ENCODE data around the gene EIPR1.

The EIPR1 gene

DNA sequence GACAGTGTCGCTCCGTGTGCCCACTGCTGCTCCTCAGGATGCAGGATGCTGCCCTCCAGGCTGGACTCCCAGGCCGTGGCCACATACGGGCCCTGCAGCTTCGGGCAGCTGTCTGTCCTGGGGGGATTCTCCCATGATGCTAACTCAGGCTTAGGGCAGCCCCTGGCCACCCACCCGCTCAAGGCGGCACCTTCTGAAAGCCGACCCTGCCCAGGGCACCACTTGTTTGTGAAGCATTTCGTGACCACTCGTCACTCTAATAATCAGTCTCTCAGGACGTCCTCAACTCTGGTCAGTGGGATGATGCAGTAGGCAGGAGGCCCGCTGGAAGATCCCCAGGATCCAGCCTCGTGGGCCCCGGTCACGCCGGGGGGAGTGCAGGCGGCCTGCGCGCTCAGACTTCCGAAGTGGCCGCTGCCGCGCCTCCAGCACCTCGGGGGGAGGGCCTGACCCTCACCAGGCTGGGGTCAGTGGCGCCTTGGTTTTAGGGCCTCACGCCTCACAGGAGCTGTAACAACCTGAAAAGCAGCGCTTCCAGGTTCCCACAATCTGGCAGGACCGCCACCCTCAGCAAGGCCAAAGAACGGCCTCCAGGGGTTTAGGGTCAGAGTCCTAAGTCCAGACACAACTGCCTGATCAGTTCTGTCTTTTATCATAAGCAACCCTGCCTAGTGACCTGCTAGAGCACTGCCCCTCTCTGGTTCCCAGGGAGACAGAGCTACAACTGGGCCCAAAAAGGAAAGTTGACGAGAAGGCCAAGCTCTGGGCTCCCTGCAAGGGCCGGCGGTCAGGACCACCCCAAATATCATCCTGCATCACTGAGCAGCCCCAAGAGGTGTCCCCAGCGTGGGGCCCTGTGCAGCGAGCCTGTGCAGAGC is 53.0 kb downstream of the EIPR1 start:
- no peak for DNase-seq (ENCODE audit: low read depth, low spot score)

DNA sequence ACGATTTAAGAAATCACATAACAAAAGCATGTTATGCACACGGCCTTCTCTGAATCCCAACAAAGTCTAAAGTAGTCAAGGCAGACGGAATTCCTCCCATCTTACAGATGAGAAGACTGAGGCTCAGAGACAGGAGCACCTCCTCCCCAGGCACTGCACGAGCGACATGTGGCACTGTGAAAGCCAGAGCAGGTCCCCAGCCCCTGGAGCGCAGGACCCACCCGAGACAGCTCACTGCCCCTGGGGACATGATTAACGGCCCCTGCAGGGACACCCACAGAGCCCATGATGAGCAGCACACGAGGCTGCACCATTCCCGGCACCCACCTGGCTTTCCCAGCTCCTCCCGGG is 53.6 kb downstream of the EIPR1 start:
- DNase-seq (ENCODE audit: low read depth, low spot score) = no peak

DNA sequence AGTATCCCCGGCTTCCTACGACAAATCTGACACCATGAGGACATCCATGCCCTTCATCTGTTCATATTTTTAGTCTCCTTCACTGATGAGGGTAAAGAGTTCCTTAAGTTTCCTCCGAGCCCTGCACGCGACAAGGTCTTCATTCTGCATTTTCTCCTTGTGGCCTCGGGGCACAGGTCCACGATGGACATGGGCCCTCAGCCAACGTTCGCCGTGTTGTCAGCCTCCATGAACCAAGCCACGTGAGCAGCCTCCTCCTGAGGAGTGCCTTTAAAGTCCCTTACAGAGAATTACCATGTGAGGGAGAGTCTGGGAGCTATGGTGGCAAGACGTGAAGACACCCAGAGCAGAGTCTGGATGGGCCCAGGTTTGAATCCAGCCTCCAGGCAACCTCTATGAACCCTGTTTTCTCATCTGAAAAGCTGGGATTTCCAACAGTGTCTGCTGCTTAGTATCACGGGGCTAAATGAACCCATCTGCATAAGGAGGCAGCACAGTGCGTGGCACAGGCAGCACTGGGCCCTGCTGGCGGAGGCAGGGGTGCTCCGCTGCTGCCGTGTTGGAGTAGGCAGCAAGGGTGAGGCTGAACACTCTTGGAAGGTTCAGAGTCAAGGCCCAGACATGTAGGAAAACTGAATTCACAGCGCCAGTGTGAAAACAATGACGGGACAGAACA is 54.1 kb downstream of the EIPR1 start:
- no peak for DNase-seq (ENCODE audit: low read depth, low spot score)

DNA sequence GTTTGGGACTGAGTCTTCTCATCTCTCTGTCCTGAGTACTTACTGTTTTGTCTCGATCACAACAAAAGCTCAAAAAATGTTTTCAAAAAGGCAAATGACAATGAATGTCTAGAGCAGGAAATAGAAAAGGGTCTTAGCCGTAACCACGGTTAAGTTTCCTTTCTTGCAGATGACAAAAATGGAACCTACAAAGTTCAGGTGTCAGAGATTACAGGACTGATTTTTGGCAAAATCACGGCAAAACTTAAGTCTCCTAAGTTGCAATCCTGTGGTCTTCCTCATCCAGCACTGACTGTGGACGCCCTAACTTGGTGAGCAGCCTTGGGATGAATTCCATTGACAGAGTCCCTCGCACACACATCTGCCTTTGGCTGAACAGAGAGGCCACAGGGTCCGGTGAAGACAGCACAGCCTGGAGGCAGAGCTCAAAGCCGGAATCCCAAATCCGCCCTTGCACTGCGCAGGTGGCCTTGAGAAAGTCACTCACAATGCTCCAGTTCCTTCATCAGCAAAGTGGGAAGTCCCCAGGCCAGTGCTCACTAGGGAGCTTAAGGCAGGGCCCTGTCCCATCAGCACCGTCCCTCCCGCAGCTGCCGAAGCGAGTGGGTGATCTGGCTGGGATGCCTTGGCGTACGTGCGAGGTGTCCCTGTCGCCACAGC is 55.2 kb downstream of the EIPR1 start:
- no peak for DNase-seq (ENCODE audit: low read depth, low spot score)

DNA sequence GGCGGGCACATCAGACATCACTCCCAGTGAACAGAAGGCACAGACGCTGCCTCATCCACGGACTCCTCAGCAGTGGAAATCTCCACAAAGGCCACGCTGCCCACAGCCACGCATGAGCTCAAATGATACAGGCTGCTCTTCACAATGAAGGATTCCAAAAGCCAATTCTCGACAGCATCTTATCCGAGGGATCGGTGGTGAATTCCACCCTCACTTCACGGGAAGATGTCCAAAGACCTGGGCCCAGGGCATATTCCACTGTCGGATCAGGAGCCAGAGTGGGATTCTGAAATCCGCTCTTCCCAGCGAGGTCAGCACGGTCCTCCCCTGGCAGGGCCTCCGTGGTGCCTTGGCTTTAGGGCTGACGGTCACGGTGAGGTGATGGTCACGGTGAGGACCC is 55.8 kb downstream of the EIPR1 start:
- DNase-seq (ENCODE audit: low read depth, low spot score) = no peak

DNA sequence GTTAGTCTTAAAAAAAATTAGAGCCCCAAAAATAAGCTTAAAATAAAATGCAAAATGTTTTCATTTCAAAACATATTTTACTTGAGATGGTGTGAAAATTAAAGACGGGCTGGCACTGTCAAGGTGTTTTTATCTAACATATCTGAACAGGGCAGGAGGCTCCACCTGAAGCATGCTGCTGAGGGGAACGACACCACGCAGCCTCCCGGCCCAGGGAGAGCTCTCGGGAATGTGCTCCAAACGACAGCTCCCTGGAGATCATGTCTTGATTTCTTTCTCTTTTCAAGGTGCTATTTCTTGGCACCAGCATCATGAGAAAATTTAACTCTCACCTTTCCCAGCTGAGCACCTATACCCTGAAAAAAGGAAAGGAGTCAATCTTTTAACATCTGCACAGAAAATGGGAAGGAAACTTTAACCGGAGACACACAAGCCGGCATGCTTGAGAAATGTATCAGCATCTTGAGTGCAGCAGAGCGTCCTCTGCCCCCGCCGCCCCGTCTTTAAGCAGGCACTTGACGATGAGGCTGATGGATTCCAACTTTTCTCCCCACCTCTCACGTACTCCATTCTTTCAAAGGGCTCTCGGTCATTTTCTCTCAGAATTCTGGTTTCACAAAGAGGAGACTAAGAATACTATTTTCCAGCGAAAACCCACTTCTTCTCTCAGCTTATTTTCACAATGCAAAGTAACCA is 56.6 kb downstream of the EIPR1 start:
- no peak for DNase-seq (ENCODE audit: low read depth, low spot score)

DNA sequence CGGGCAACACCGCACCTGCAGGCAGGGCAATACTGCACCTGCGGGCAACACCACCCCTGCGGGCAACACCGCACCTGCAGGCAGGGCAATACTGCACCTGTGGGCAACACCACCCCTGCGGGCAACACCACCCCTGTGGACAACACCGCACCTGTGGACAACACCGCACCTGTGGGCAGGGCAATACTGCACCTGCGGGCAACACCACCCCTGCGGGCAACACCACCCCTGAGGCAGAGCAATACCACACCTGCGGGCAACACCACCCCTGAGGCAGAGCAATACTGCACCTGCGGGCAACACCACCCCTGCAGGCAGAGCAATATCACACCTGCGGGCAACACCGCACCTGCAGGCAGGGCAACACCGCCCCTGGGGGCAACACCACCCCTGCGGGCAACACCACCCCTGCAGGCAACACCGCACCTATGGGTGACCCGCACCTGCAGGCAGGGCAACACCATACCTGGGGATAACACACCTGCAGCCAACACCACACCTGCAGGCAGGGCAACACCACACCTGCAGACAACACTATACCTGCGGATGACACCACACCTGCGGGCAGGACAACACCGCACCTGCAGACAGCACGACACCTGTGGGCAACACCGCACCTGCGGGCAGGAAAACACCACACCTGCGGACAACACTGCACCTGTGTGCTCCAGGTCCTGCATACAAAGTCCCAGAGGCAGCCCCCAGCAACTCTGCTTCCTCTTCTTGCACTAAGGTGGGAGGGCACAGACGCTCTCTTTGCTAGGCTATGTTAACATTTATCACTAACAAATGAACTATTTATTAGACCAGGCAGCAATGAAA is 57.7 kb downstream of the EIPR1 start:
- DNase-seq (ENCODE audit: low read depth, low spot score) = no peak

DNA sequence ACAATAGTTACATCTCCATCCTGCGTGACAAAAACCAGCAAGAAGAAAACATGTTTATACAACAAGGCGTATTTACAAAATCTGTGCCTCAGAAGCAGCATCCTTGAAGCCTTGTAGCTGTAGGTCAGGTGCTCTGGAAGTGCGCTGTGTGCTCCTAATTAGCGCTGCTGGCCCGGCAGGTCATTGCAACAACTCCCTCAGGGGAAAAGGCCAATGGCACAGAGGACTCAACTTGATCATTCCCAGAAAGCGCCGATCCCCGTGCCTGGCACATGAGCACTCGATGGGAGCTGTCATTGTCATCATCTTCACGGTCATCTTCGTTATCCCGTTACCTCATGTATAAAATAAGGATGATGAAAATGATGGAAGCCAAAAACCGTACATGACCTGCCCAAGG is 58.5 kb downstream of the EIPR1 start:
- DNase-seq (ENCODE audit: low read depth, low spot score) = no peak

DNA sequence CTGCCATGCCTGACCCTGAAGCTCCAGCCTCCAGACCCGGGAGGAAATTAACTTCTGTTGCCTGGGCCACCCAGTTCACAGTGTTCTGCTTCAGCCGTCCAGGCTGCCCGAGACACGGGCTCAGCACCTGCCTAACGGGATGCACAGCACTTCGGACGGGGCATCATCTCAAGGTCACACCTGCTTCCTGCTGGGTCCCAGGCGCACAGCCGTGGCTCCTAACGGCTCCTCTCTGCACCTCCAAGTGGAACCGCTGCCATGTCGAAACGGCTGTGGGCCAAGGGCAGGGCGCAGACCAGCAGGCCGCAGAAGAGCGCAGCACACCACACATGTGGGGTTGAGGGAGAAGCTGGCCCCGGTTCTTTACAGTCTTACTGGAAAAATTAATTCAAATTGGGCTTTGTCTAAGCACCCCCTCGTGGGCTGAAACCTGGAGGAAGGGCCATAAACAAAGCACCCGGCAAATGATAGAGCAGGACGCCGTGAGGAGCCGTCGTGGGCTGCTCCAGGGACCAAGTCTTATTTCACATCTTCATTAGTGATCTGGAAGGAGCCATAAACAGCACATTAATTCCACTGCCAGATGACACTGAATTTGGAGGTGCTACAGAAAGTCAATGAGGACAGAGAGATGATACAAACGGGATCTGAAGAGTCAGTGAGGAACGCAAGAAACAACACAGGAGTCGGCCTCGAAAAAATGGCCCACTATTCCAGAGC is 59.6 kb downstream of the EIPR1 start:
- no peak for DNase-seq (ENCODE audit: low read depth, low spot score)

DNA sequence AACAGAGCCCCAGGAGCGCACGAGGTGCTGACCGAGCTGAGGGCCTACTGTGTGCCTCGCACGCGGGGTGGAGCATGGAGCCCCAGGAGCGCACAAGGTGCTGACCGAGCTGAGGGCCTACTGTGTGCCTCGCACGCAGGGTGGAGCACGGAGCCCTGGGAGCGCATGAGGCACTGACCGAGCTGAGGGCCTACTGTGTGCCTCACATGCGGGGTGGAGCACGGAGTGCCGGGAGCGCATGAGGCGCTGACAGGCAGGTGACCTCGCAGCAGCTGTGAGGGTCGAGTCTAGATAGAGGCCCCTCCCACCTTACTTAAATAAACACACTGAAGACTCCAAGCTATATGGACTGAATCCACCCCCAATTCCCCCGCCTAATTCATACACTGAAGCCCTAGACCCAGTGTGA is 60.3 kb downstream of the EIPR1 start:
- DNase-seq (ENCODE audit: low read depth, low spot score) = no peak

DNA sequence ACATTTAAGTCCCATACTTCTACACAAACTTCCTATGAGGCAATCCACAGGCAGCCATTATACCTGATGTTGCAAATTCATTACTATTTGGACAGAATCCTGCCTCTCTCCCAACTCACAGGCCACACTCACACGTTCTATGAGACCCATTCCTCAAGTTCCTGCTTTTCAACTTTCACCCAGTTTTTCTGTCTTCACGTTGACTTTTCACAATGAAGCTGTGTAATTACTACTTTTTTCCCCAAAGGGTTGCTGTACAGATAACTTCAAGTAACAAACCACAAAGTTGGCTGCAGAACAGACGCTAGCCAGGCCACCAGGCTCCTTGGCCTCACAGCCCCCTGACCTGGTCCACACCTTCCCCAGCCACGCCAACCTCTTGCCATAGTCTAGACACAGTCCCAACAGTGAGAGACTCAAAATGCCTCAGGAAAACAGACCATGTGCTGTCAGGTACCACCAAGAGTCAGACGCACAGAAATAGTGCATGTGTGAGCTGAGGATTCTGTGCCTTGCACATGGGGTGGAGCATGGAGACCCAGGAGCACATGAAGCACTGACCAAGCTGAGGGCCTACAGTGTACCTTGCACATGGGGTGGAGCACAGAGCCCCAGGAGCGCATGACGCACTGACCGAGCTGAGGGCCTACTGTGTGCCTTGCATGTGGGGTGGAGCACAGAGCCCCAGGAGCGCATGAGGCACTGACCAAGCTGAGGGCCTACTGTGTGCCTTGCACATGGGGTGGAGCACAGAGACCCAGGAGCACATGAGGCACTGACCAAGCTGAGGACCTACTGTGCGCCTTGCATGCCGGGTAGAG is 61.0 kb downstream of the EIPR1 start:
- no peak for DNase-seq (ENCODE audit: low read depth, low spot score)

DNA sequence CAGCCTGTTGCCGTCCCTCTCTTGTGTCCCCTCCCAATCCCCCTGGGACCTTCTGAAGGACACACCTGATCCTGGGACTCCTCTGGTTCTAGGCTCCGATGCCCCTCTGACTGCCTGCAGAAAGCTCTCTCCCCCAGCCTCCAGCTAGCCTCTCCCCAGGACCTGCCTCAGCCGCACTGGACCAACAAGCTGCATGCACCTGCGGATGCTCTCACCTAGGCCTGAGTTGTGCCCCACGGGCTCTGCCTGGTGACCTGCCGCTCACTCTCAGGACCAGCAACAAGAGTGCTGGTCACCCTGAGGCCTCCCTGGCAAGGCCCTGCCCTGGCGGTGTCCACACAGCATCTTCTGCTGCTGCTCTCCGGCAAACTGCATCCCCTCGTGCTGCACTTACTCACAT is 63.0 kb downstream of the EIPR1 start:
- DNase-seq (ENCODE audit: low read depth, low spot score) = no peak

DNA sequence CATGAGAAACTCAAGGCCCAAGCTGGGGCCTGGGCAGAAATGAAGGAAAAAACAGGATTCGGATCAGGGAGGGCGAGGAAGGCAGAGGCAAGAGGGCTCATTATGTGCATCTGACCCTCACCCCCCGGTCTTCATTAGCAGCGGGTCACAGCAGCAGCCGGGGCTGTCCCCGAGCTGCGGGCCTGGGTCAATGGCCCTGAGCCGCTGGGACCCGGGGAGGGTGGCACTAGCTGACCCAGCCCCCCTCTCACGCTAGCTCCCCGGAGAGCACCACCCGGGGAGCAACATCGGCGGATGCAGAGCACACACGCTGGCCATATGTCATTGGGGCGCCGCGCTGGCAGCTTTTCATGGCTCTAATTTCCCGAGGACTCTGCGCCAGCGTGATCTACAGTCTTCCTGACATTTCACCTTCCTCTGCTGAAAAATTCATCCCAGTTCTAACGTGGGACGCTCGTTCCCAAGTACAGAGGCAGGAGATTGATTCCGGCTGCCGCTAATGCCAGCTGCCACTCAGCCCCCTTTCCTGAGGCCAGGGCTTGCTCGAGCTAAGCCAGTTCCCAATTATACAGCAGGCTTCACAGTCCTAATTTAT is 63.7 kb downstream of the EIPR1 start:
- DNase-seq (ENCODE audit: low read depth, low spot score) = no peak

DNA sequence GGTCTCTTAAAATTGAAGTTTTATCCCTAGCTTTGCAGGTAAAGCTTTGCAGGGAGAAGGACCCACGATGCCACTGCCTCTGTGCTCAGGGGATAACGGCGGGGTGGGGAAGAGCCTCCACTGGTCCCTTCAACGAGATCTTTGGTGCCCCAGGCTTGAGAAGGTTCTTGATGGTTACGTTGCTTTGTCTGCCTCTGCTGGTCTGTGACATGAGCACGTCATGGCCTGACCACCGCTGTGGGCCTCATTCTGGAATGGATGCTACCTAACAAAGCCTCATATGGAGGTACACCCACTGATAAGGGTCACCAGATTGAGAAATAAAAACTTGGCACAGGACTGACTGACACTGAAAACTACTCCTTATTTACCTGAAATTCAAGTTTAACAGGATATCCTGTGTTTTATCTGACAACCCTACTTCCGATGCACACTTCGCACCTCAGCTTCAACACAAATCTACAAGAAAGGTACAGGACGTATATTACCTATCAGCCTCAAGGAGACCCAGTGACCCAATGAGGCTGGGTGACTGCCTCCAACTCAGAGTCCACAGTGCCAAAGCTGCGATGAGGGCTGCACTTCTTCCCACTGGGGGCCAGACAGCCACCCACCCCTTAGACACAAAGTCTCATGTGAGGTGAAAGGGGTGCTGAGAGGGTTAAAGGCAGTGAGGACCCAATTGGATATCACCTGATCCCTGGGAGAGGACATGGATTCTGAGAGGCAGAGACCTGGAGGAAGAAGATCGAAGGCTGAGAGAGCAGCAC is 64.9 kb downstream of the EIPR1 start:
- DNase-seq (ENCODE audit: low read depth, low spot score) = no peak

DNA sequence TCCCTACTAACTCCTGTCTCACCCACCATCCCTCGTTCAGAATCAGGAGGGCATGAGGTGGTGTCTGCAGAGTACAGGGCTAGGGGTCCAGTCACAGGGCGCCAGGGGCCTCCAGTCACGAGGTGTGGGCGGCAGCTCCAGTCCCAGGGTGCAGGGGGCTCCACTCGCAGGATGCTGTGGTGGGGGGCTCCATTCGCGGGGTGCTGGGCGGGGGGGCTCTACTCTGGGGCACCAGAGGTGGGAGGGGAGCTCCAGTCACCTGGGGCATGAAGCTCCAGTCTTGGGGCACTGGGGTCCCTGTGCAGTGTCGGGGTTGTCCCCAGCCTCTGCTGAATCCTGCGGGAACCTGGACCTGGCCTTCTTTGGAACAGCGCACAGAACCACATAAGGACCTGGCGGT is 66.0 kb downstream of the EIPR1 start:
- no peak for DNase-seq (ENCODE audit: low read depth, low spot score)

DNA sequence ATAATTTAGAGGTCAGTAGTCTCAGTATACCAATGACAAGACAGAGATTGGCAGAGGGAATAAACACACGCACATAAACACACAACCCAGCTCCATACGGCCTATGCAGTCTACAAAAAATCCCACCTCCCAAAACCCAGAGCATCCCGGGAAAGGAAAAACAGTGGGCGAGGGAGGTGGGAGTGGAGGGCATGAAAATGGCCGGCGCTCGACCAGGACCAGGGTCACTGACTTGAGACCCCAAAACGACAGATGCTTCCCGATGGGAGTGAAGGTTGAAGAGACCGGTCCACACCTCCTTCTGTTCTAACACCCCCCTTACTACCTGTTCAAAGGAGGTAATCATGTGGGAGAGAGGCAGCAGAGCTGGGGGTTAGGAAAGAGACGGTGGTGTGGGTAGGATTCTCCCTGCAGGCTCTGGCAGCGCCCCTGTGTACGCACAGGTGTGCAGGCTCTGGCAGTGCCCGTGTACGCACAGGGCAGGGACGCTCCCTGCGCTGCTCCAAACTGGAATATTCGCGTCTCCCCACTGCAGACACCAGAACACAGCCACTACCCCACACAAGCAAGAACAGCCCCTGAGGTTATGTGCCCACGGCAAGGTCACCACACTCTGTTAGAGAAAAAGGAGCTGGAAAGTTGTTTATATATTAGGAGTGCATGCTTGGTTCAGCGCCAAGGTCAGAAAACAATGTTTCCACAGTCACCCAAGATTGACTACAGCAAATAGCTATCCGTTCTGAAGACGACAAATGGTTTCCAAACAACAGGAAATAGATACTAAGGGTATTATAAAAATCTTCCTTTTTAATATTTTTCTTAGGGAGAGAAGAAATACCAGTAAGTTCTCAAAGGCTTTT is 67.9 kb downstream of the EIPR1 start:
- no peak for DNase-seq (ENCODE audit: low read depth, low spot score)

DNA sequence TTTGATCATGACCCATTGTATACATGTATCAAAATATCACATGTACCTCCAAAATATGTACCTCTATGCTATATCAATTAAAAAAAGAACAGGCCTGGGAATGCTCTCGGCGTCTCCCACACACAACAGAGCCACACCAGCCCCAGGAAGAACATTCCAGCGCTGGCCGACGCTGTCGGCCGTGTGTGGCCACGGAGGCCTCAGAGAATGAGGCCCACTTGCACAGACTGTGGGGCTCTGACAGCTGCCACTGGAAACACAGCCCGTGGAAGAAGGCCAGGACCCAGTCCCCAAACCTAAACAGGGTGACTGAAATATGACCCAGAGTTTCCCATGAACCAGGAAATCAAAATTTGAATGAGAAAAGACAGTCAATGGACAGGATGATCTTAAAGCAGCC is 69.7 kb downstream of the EIPR1 start:
- DNase-seq (ENCODE audit: low read depth, low spot score) = no peak

DNA sequence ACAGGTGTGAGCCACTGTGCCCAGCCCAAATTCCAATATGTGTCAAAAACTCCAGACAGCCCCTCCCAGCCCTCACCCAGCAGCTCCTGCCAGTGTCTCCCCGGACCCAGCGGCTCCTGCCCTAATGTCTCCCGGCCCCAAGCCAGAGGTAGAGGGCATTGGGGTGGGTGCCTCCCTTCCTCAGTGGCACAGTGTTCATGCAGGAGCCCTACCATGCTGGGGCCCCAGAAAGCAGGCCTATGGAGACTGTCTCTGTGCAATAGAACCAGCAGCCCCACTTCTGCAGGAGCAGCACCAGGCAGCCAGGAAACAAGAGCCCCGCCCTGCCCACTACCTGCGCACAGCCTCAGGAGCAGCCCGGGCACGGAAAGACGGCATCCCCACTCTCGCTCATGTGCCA is 70.4 kb downstream of the EIPR1 start:
- DNase-seq (ENCODE audit: low read depth, low spot score) = no peak

Measured in smooth muscle cell of the brain vasculature (primary cell).